OCI-LY7 (cell line): ENCODE results near the gene PLA2G4B. TPM values are rescaled to one million over a fixed set of nuclear protein-coding genes. Genes with fewer than 3 reads are reported as not detected.

Experiments
- BruUV-seq: library from RNA; stranded (reverse); fragments of 400-500 nt; replicated peaks from 2 replicates; lab custom pipeline; 2021; lab: Mats Ljungman, UMichigan
- CTCF ChIA-PET: fragments of 300-600 bp; sonication (Branson Sonifier 250); formaldehyde crosslinking; loops from one replicate; lab custom pipeline; 2022; ENCODE audit warnings: antibody characterized with exemption; ENCODE audit not compliant: unreplicated experiment; lab: Charles Lee
- POLR2A ChIA-PET: fragments of 300-600 bp; sonication (Branson Sonifier 250); formaldehyde crosslinking; loops from one replicate; lab custom pipeline; 2022; ENCODE audit warnings: antibody characterized with exemption; lab: Charles Lee
- DNase-seq: peaks from one replicate; pipeline ENCODE4 v3.0.0-alpha.2; 2015; ENCODE audit warnings: low spot score
- H2AFZ ChIP-seq: fragments of 200-600 bp; sonication (generic), shearing (Covaris generic); 2 replicates; pipeline ENCODE4 v1.6.1; 2014; ENCODE audit warnings: mild to moderate bottlenecking, antibody characterized with exemption, low read length, moderate library complexity
- H3K27ac ChIP-seq: fragments of 200-600 bp; sonication (generic); 2 replicates; pipeline ENCODE4 v1.5.1; 2014; ENCODE audit warnings: mixed run types, low read depth, mild to moderate bottlenecking, moderate library complexity, low read length, inconsistent platforms; ENCODE audit not compliant: poor library complexity, severe bottlenecking
- H3K36me3 ChIP-seq: fragments of 200-600 bp; sonication (generic); 2 replicates; pipeline ENCODE4 v1.6.1; 2014; ENCODE audit warnings: mild to moderate bottlenecking, antibody characterized with exemption, low read length, moderate library complexity, mixed read lengths; ENCODE audit not compliant: insufficient read depth
- H3K4me1 ChIP-seq: fragments of 200-600 bp; sonication (generic); 2 replicates; pipeline ENCODE4 v1.5.1; 2014; ENCODE audit warnings: mild to moderate bottlenecking, low read length; ENCODE audit not compliant: insufficient read depth, poor library complexity, severe bottlenecking
- H3K4me2 ChIP-seq: fragments of 200-600 bp; sonication (generic); 2 replicates; pipeline ENCODE4 v1.6.1; 2014; ENCODE audit warnings: mild to moderate bottlenecking, low read length
- H3K4me3 ChIP-seq: fragments of 200-600 bp; sonication (generic); 2 replicates; pipeline ENCODE4 v1.5.1; 2014; ENCODE audit warnings: mild to moderate bottlenecking, low read depth, low read length; ENCODE audit not compliant: poor library complexity, severe bottlenecking
- H3K79me2 ChIP-seq: fragments of 200-600 bp; sonication (generic); 2 replicates; pipeline ENCODE4 v1.6.1; 2016; ENCODE audit warnings: low read depth, mild to moderate bottlenecking, low read length, moderate library complexity, mixed read lengths; ENCODE audit not compliant: insufficient read depth
- H3K9me2 ChIP-seq: fragments of 200-600 bp; sonication (generic); 2 replicates; pipeline ENCODE4 v1.6.1; 2016; ENCODE audit warnings: mild to moderate bottlenecking, low read length, mixed read lengths; ENCODE audit not compliant: insufficient read depth
- H3K9me3 ChIP-seq: fragments of 200-600 bp; sonication (generic); 2 replicates; pipeline ENCODE4 v1.6.1; 2014; ENCODE audit warnings: mild to moderate bottlenecking, mixed run types, low read length, mixed read lengths
- H4K20me1 ChIP-seq: fragments of 200-600 bp; sonication (generic); 2 replicates; pipeline ENCODE4 v1.6.1; 2014; ENCODE audit warnings: mild to moderate bottlenecking, antibody characterized with exemption, low read length, moderate library complexity, mixed read lengths; ENCODE audit not compliant: insufficient read depth
- EZH2phosphoT487 ChIP-seq: fragments of 200-600 bp; sonication (generic); IDR thresholded peaks from 2 replicates; pipeline ENCODE4 v1.6.1; 2018; ENCODE audit warnings: low read depth, borderline replicate concordance, mild to moderate bottlenecking, mixed run types, antibody characterized with exemption, low read length, moderate library complexity, mixed read lengths
- intact Hi-C: fragments of 100-400 bp; cut with micrococcal nuclease; formaldehyde crosslinking; loops from one replicate; pipeline ENCODE4 v1.10.0; 2022; ENCODE audit not compliant: unreplicated experiment
- total RNA-seq, 2 experiments: library from RNA; depleted of rRNA in 1 of 2; stranded (reverse); fragments of >200 nt in 1 of 2; shearing (Covaris generic) in 1 of 2; gene quantifications; 2 replicates each; pipeline ENCODE4 v1.2.3, GENCODE V29; 2014 to 2022
- TF ChIP-seq, protein P1 (sequence below): fragments of 200-600 bp; sonication (generic); conservative IDR thresholded peaks from 2 replicates; pipeline ENCODE4 v1.5.1; 2014; ENCODE audit warnings: mild to moderate bottlenecking, antibody characterized with exemption, low read length, moderate library complexity, mixed read lengths

The PLA2G4B gene
- total RNA-seq, 2 experiments from 2014 or later, result 9.5 to 11.1 TPM

DNA sequence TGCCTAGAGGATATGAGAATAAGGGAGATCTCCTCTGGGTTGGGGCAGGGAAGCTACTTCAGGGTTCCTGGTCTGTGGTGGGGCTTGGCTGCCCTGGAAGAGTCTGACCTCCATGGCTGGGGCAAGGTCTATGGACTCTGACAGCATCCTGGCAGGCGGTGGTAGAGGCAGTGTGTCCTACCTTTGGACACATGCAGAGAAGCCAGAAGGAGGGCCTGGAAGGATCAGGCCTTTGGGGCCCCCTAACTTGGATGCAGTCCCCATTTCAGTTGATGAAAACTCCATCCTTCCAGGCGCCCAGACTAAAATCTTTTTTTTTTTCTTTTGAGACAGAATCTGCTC lies 44.8 kb downstream of the PLA2G4B start:
- intact Hi-C loops, result no loop called here
- DNase-seq, result no peak
- no TSS peak for BruUV-seq
- H3K36me3 ChIP-seq, result no peaks in the 10 kb centered on the region
- no peak overlapping the region for H3K4me2 ChIP-seq
- H3K27ac ChIP-seq, result no peak overlapping the region
- ChIA-PET POLR2A (no interaction called here), CTCF (no interaction called here)
- H4K20me1 ChIP-seq, result no peaks in the 10 kb centered on the region
- H3K79me2 ChIP-seq, result no peaks in the 10 kb centered on the region
- H3K4me1 ChIP-seq, result peaks cover 2% of the 10 kb centered on the region
- H3K9me3 ChIP-seq, result no peaks in the 10 kb centered on the region
- no peak overlapping the region for H3K4me3 ChIP-seq
- no peak overlapping the region for H2AFZ ChIP-seq
- TF ChIP-seq, protein P1, sequence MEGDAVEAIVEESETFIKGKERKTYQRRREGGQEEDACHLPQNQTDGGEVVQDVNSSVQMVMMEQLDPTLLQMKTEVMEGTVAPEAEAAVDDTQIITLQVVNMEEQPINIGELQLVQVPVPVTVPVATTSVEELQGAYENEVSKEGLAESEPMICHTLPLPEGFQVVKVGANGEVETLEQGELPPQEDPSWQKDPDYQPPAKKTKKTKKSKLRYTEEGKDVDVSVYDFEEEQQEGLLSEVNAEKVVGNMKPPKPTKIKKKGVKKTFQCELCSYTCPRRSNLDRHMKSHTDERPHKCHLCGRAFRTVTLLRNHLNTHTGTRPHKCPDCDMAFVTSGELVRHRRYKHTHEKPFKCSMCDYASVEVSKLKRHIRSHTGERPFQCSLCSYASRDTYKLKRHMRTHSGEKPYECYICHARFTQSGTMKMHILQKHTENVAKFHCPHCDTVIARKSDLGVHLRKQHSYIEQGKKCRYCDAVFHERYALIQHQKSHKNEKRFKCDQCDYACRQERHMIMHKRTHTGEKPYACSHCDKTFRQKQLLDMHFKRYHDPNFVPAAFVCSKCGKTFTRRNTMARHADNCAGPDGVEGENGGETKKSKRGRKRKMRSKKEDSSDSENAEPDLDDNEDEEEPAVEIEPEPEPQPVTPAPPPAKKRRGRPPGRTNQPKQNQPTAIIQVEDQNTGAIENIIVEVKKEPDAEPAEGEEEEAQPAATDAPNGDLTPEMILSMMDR, result no peak
- TF ChIP-seq EZH2phosphoT487, result no peak
- no peaks in the 10 kb centered on the region for H3K9me2 ChIP-seq

DNA sequence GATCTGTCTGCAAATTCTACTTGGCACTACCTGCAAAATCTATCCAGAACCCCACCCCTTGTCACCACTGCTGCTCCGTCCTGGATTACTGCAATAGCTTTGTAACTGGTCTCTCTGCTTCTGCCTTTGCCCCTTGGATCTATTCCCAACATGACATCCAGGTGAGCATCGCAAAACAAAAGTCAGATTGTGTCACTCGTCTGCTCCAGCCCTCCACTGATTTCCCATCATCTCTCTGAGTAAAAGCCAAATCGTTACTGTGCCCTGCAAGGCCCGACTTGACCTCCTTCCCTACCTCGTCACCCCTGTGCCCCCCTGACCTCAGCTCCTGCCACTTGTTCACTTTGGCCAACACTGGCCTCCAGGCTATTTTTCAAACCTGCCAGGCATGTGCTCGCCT lies 45.8 kb downstream of the PLA2G4B start:
- no peak overlapping the region for H3K4me2 ChIP-seq
- ChIA-PET CTCF (no interaction called here), POLR2A (no interaction called here)
- no peak overlapping the region for H3K4me3 ChIP-seq
- H3K9me3 ChIP-seq, result no peaks in the 10 kb centered on the region
- no peak for TF ChIP-seq EZH2phosphoT487
- TF ChIP-seq, protein P1, result no peak
- no peaks in the 10 kb centered on the region for H3K79me2 ChIP-seq
- no peaks in the 10 kb centered on the region for H3K9me2 ChIP-seq
- H4K20me1 ChIP-seq, result no peaks in the 10 kb centered on the region
- no peaks in the 10 kb centered on the region for H3K36me3 ChIP-seq
- intact Hi-C loops, result no loop called here
- no peak for DNase-seq
- no peak overlapping the region for H2AFZ ChIP-seq
- BruUV-seq, result no TSS peak
- peaks cover 8% of the 10 kb centered on the region for H3K4me1 ChIP-seq
- H3K27ac ChIP-seq, result no peak overlapping the region

DNA sequence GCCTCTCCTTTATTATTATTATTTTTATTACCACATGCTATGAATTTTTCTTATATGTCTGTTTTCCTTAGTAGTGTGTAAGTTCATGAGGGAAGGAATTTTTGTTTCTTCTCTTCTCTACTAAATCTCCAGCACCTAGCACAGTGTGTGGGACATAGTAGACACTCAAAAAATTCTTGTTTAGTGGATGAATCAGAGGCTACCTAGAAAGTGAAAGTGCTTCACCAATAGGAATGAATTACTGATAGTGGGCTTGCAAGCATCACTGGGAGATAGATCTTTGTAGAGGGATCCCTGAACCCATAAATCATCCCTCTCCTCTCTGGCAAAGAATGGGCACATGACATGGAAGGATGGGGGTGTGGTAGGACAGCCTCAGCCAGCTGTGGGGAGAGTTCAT lies 46.7 kb downstream of the PLA2G4B start:
- no TSS peak for BruUV-seq
- Histone ChIP-seq H3K9me2 (no peaks in the 10 kb centered on the region), H2AFZ (no peak overlapping the region), H3K27ac (no peak overlapping the region), H3K9me3 (no peaks in the 10 kb centered on the region), H3K36me3 (no peaks in the 10 kb centered on the region), H3K4me3 (no peak overlapping the region), H4K20me1 (no peaks in the 10 kb centered on the region), H3K79me2 (no peaks in the 10 kb centered on the region), H3K4me2 (no peak overlapping the region), H3K4me1 (peaks cover 8% of the 10 kb centered on the region)
- no peak for DNase-seq
- CTCF ChIA-PET, result no interaction called here
- intact Hi-C loops, result no loop called here
- TF ChIP-seq, protein P1, result no peak
- no peak for TF ChIP-seq EZH2phosphoT487
- POLR2A ChIA-PET, result no interaction called here
